Measurements from ENCODE around the gene NFX1. TPM values are rescaled to one million over a fixed set of nuclear protein-coding genes. Genes with fewer than 3 reads are reported as not detected.

Gene NFX1
- total and polyA plus RNA-seq, 2 donors (not counting 1 experiment from before 2014, with no cell fraction given): 30.2 to 39.5 TPM

- no peaks in the 10 kb centered on the region for H3K27me3 ChIP-seq (ENCODE audit: control insufficient read depth, insufficient read depth, low read length)
- no peak overlapping the region for H3K4me3 ChIP-seq (replicated peaks in 1 of 4; ENCODE audit: control extremely low read depth in 1 of 4, insufficient read depth in 1 of 4, low read depth in 3 of 4, low read length in 4 of 4)
- no peak for TF ChIP-seq EZH2 (IDR thresholded peaks at IDR 0.05; ENCODE audit: low read length, missing control alignments)
- TF ChIP-seq CTCF (conservative IDR thresholded peaks at IDR 0.05 in 1 of 2, IDR thresholded peaks at IDR 0.05 in 1 of 2; ENCODE audit: low read depth in 1 of 2, low read length in 2 of 2): no peak
- H3K4me1 ChIP-seq (ENCODE audit: control insufficient read depth, extremely low read depth, insufficient read depth, low read length): no peaks in the 10 kb centered on the region
- no peak overlapping the region for H3K4me2 ChIP-seq (ENCODE audit: extremely low read depth, insufficient read depth, low read length)
- no peak overlapping the region for H3K9ac ChIP-seq (ENCODE audit: insufficient read depth, low read length)
- no peak overlapping the region for H2AFZ ChIP-seq (ENCODE audit: low read length)
- no peaks in the 10 kb centered on the region for H4K20me1 ChIP-seq (ENCODE audit: control insufficient read depth, extremely low read depth, insufficient read depth, low read length)
- DNase-seq (ENCODE audit: low read depth in 2 of 2): no peak
- H3K36me3 ChIP-seq (ENCODE audit: control insufficient read depth, insufficient read depth, low read length): peaks cover 2% of the 10 kb centered on the region
- H3K79me2 ChIP-seq (ENCODE audit: control insufficient read depth, insufficient read depth, low read length): no peaks in the 10 kb centered on the region
- H3K27ac ChIP-seq (ENCODE audit: insufficient read depth, low read length): no peak overlapping the region
- no peaks in the 10 kb centered on the region for H3K9me3 ChIP-seq (ENCODE audit: control insufficient read depth, insufficient read depth, low read depth, low read length)
These were observed 41.7 kb upstream of the NFX1 start for GRCh38 chr9:33248606-33249005.

GRCh38 chr9:33249087-33249658, 41.1 kb upstream of the NFX1 start:
- Histone ChIP-seq H3K9ac (ENCODE audit: insufficient read depth, low read length) (no peak overlapping the region), H3K4me1 (ENCODE audit: control insufficient read depth, extremely low read depth, insufficient read depth, low read length) (no peaks in the 10 kb centered on the region), H3K27ac (ENCODE audit: insufficient read depth, low read length) (no peak overlapping the region), H3K79me2 (ENCODE audit: control insufficient read depth, insufficient read depth, low read length) (no peaks in the 10 kb centered on the region), H4K20me1 (ENCODE audit: control insufficient read depth, extremely low read depth, insufficient read depth, low read length) (no peaks in the 10 kb centered on the region), H3K36me3 (ENCODE audit: control insufficient read depth, insufficient read depth, low read length) (peaks cover 2% of the 10 kb centered on the region), H3K4me3 (replicated peaks in 1 of 4; ENCODE audit: control extremely low read depth in 1 of 4, insufficient read depth in 1 of 4, low read depth in 3 of 4, low read length in 4 of 4) (no peak overlapping the region), H3K27me3 (ENCODE audit: control insufficient read depth, insufficient read depth, low read length) (no peaks in the 10 kb centered on the region), H3K4me2 (ENCODE audit: extremely low read depth, insufficient read depth, low read length) (no peak overlapping the region), H2AFZ (ENCODE audit: low read length) (no peak overlapping the region), H3K9me3 (ENCODE audit: control insufficient read depth, insufficient read depth, low read depth, low read length) (no peaks in the 10 kb centered on the region)
- DNase-seq (ENCODE audit: low read depth in 2 of 2): no peak
- TF ChIP-seq EZH2 (IDR thresholded peaks at IDR 0.05; ENCODE audit: low read length, missing control alignments) (no peak), CTCF (conservative IDR thresholded peaks at IDR 0.05 in 1 of 2, IDR thresholded peaks at IDR 0.05 in 1 of 2; ENCODE audit: low read depth in 1 of 2, low read length in 2 of 2) (no peak)

GRCh38 chr9:33249983-33250382, 40.3 kb upstream of the NFX1 start:
- H3K27me3 ChIP-seq (ENCODE audit: control insufficient read depth, insufficient read depth, low read length): no peaks in the 10 kb centered on the region
- H3K9ac ChIP-seq (ENCODE audit: insufficient read depth, low read length): no peak overlapping the region
- H3K4me1 ChIP-seq (ENCODE audit: control insufficient read depth, extremely low read depth, insufficient read depth, low read length): no peaks in the 10 kb centered on the region
- no peak overlapping the region for H3K27ac ChIP-seq (ENCODE audit: insufficient read depth, low read length)
- H3K9me3 ChIP-seq (ENCODE audit: control insufficient read depth, insufficient read depth, low read depth, low read length): no peaks in the 10 kb centered on the region
- H3K36me3 ChIP-seq (ENCODE audit: control insufficient read depth, insufficient read depth, low read length): peaks cover 10% of the 10 kb centered on the region
- H4K20me1 ChIP-seq (ENCODE audit: control insufficient read depth, extremely low read depth, insufficient read depth, low read length): no peaks in the 10 kb centered on the region
- no peaks in the 10 kb centered on the region for H3K79me2 ChIP-seq (ENCODE audit: control insufficient read depth, insufficient read depth, low read length)
- no peak for TF ChIP-seq EZH2 (IDR thresholded peaks at IDR 0.05; ENCODE audit: low read length, missing control alignments)
- TF ChIP-seq CTCF (conservative IDR thresholded peaks at IDR 0.05 in 1 of 2, IDR thresholded peaks at IDR 0.05 in 1 of 2; ENCODE audit: low read depth in 1 of 2, low read length in 2 of 2): no peak
- DNase-seq (ENCODE audit: low read depth in 2 of 2): no peak
- no peak overlapping the region for H3K4me3 ChIP-seq (replicated peaks in 1 of 4; ENCODE audit: control extremely low read depth in 1 of 4, insufficient read depth in 1 of 4, low read depth in 3 of 4, low read length in 4 of 4)
- H3K4me2 ChIP-seq (ENCODE audit: extremely low read depth, insufficient read depth, low read length): no peak overlapping the region
- no peak overlapping the region for H2AFZ ChIP-seq (ENCODE audit: low read length)

All from fibroblast of lung (primary cell).